HT-29 (cell line): Measurements from ENCODE around the gene DGAT2L6. TPM values are rescaled to one million over a fixed set of nuclear protein-coding genes. Genes with fewer than 3 reads are reported as not detected.
"Not testable (repeated sequence)": the region's sequence is repeated elsewhere in the genome, so short reads cannot be mapped to it uniquely, and the experiment has no call there.

ENCODE experiments used
- DNase-seq: peaks from one replicate; pipeline ENCODE4 v3.0.0-alpha.2; 2015; ENCODE audit warnings: low spot score
- total RNA-seq: library from RNA; depleted of rRNA; stranded (reverse); fragments of >200 nt; shearing (Covaris generic); gene quantifications from 2 replicates; pipeline ENCODE4 v1.2.3, GENCODE V29; 2014

DGAT2L6 gene
- total RNA-seq, 1 experiment from 2014 or later, result not detected

DNA sequence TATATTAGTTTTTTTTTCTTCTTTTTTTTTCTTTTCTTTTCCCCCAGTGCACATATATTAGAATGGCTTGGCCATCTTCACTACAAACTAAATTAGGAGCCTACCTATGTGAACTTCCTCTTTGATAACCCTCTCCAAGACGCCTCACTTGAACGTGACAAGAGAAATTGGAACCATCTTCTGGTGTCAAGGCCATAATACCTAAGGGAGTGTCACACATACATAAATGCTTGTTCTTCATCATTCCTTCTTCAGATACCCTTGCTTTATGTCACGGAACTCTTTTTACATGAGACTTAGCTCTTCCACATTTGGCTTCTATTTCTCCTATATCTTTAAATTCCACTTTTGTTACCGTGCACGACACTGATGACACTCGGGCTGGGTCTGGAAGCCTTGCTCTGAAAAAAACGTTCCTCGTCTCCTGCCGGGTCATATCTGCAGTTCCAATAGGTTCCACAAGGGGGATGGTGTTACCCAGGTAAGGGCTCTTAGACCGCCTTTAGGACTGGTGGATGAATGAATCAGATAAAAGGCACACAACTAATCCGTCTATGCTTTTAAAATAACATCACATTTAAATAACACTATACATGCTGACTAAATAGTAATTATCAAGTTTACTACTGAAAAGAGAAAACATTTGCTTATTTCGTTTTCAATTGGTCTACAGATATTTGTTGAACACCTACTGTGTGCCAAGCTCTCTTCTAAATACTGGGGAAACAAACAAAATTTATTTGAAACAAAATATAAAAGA is 19.9 kb downstream of the DGAT2L6 start:
- DNase-seq, result peak; percentile 78

DNA sequence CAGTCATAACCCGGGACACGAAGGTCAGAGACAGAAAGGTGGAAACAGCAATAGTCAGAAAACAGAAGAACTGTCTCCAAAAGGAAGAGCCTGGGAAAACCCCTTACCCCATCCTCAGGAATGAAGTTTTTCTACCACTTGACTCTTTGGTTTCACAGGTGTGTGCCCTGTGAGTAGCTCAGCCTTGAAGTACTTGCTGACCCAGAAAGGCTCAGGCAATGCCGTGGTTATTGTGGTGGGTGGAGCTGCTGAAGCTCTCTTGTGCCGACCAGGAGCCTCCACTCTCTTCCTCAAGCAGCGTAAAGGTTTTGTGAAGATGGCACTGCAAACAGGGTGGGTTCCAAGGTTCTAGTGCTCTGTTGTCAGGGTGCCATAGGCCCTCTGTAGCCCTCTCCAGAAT is 24.4 kb downstream of the DGAT2L6 start:
- DNase-seq, result no peak

DNA sequence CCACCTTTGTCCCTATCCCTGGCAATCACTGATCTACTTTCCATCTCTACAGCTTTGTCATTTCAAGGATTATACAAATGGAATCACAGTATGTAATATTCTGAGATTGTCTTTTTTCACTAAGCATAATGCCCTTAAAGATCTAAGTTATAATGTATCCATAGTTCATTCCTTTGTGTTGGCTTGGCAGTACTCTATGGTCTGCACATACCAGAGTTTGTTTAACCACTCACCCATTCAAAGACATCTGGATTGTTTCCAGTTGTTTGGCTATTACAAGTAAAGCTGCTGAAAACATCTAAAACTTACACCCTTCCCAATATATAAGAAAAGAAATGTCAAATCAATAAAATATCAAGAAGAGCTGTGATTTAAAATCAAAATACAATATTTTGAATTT is 31.2 kb downstream of the DGAT2L6 start:
- DNase-seq, result no peak

DNA sequence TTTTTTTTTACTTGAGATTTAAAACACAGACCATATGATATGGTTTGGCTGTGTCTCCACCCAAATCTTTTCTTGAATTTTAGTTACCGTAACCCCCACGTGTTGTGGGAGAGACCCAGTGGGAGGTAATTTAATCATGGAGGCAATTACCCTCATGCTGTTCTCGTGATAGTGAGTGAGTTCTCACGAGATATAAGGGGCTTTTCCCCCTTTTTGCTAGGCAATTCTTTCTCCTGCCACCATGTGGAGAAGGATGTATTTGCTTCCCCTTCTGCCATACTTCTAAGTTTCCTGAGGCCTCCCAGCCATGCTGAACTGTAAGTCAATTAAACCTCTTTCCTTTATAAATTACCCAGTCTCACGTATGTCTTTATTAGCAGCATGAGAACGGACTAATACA is 32.3 kb downstream of the DGAT2L6 start:
- DNase-seq, result not testable (repeated sequence)

DNA sequence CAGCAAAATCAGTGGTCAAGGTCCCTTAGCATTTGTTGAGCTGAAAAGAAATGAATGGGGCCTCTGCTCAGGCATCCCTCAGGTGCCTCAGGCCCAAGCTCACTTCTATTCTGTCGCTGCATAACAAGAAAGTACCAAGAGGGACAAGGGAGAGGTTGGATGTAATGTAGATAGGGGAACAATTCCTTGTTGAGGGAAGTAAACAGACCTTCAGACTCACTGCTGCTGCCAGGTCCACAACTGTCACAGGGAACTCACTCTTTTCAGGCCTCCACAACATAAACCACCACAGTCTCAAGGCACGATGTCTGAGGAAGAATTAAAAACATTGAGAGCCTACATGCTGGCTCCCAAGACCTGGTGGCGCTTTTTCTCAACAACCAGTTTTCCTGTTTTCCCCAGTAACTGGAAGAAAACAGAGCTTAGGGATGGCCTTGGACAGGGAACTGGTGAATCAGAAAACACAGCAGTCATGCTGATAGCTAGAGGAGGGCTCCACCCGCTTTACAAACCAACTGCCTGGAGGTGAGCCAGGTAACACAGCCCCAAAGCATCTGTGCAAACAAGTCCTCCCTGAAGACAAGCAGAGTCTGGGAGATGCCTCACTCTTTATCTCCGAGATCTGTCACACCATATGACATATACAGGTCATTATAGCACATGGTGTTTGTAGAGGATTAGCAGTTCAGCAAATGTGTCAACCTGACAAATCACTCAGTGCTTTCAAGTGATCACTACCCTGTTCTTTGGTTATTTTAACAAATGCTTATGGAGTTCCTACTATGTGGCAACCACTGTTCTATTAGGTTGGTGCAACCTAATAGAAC is 42.9 kb downstream of the DGAT2L6 start:
- DNase-seq, result peak; percentile 77

DNA sequence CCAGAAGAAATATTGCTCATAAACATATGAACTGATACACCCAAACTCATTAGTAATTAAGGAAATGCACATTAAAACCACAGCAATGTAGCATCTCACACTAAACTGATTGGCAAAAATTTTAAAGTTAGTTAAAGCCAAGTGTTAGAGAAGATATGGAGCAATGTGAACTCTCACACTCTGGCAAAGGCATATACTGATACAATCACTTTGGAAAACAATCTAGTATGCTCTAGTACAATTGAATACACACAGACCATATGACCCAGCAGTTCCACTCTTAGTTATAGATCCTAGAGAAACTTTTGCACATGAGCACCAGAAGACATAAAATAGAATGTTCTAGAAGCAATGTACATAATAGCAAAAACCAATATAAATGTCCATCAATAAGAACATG is 48.8 kb downstream of the DGAT2L6 start:
- no peak for DNase-seq

DNA sequence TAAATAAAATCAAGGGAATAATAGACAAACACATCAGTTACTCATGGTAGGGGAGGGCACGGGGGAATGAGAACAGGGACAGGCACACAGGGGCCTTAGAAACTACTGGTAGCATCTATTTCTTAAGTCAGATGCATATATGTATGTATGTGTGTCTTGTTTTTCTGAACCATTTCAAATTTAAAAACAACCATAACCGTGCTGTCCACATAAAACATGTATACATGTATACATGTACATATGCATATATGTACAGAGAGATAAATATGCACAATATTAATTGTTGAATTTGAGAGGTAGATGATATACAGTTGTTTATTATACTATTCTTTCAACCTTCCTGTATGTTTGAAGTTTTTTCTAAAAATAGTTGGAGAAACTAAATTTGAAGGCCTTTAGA is 49.4 kb downstream of the DGAT2L6 start:
- DNase-seq, result no peak

DNA sequence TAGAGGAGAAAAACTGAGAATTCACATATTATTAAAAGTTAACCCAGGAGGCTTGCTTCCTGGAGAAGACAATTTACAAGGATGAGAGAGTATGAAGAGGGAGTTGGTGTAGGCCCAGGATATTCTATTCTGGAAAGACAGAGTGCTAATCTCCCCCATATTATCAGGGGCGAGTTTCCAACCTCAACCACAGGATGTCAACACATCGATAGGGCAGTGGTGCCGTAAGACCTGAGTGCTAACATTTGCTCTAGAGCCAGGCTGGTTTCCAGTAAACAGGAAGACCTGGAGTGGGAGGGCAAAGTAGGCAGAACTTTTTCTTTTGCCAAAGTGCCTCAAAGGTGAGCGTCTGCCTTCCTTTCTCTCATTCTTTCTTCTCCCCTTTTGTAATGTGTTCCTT is 54.4 kb downstream of the DGAT2L6 start:
- no peak for DNase-seq

DNA sequence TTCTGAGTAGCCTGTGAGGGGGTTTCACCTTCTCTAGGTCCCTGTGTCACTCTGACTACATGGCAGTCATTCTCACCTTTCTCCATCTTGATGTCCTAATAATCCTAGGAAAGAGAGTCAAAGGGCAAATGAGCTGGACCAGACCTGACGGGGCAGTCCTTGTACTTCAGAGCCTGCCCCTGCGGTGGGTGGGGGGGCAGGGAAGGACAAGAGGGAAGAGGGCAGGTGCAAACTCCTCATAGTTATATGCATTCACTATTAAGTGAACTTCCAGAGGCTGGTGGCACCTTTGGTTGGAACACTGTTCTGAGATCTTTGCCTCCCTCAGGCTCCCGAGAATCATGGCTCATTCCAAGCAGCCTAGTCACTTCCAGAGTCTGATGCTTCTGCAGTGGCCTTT is 57.1 kb downstream of the DGAT2L6 start, which contains the start of gene AWAT1:
AWAT1 (plus strand) TSS at position 301 of the 400 bp plus-strand sequence; CDS start at position 342, 41 bp downstream.
- DNase-seq, result no peak

DNA sequence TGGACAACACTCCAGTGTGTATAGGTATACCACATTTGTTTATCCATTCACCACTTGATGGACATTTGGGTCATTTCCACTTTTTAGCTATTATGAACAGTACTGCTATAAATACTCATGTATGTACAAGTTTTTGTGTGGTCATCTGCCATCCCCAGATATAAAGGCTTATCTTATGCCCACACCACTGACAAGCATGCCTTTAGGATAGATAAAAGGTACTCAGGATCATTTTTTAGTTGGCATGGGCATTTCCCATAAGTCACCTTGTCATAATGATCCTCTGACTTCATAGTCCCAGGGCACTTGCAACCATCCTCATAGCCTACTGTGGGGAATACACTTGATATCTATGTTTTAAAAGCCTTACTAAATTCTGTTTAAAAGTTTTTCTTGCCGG is 63.5 kb downstream of the DGAT2L6 start:
- DNase-seq, result no peak

DNA sequence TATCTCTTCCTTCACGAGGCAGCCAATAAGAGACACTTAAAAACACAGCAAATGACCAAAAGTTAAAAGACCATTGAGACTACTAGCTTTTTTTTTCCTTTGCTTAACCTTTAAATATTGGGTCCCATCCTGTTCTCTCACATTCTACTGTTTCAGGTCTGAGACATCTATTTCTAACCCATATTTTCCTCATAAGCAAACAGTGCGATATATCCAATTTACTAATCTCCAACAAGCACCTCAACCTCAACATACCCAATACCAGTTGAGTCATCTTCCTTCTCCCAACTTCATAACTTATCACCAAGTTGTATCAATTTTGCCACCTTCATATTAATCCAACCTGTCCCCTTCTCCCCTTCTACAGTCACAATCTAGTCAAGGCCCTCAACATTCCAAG is 64.2 kb downstream of the DGAT2L6 start:
- no peak for DNase-seq

DNA sequence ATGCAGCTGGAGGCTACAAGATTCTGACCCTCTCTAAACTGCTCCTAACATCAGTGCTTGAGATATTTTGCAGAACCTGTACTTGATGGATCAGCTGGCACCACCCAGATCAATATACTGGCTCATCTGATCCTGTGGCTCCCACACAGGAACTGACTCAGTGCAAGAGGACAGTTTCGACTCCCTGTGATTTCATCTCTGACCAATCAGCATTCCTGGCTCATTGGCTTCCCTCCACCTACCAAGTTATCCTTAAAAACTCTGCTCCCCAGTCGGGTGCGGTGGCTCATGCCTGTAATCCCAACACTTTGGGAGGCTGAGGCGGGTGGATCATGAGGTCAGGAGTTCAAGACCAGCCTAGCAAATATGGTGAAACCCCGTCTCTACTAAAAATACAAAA is 66.3 kb downstream of the DGAT2L6 start:
- DNase-seq, result not testable (repeated sequence)

DNA sequence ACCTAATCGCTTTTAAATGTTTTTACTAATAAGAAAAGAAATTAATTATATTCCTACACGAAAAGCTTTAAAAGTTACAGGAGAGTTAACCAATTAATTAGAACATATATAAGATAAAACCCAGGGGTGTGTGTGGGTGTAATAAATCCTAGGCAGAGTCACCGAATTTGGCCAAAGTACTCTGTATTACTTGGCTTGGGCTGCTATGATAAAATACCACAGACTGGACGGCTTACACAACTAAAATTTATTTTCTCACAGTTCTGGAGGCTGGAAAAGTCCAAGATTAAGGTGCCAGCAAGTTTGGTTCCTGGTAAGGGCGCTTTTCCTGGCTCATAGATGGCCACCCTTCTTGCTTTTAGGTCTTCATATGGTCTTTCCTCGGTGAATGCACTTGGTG is 67.6 kb downstream of the DGAT2L6 start:
- DNase-seq, result no peak

DNA sequence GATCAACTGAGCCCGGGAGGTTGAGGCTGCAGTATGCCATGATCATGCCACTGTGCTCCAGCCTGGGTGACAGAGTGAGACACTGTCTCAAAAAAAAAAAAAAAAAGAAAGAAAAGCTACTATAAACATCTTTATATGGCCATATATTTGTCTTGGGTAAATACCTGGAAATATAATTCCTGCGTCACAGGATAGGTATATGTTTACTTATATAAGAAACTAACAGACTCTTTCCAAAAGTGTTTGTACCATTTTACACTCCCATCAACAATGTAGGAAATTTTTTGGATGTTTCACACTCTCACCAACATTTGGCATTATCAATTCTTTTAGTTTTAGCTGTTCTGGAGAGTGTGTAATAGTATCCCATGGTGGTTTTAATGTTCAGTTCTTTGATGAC is 70.0 kb downstream of the DGAT2L6 start:
- no peak for DNase-seq

DNA sequence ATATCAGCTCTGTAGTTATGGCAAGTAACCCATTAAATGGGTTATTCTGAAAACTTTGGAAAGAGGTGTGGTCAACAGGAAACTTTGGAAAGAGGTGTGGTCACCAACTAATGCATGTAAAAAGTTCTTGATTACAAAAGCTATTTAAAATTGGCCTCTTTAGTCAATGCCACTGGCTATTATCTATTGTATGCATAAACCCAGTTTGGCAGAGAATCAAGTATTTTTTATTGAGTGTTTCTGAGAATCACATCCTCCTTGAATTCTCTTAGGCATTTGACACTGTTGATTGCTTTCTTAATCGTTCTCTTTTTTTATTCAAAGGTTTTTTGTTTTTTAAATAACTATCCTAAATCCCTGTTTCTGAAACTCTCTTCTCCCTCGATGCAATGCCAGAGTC is 75.2 kb downstream of the DGAT2L6 start:
- DNase-seq, result no peak

DNA sequence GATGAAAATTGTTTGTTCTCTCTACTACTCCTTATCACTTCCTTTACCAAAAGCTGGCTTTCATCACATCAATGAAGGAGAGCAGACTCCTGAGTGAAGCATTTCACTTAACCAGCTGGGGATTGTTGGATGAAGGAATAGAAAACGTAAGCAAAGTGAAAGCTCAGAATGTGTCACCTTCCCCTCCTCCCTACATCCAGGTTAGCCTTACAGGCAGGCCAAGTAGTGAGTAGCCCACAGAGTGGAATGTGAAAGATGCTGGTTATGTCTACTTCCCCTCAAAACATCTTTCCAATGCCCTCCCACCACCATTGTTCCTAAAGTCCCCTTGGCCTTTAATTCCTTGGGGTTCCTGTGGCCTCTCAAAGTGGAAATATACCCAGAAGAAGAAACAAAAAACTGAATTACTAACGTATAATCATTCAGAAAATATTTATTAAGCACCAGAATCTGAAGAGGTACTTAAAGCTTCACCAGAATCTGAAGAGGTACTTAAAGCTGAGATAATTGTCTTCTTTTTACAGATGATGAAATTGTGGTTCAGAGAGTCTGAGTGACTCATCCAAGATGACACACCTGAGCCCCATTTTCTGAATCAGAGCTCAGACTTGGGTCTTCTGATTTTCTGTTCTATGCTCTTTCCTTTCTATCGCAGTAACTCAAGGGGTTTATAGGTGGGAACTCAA is 76.2 kb downstream of the DGAT2L6 start:
- peak; percentile 33 for DNase-seq

DNA sequence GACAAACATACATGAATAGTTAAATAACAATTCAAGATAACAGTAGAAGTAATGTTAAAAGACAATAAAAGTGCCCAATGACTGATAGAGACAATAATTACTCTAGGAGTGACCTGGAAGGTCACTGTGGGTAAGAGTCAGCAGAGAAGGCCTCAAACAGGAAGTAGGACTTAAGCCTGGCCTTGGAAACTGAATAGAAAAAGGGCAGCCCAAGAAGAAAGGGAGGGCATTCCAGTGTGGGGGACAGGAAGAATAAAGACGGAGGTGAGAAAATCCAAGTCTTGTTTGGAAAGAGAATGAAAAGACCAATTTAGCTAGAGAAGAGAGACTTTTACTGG is 76.7 kb downstream of the DGAT2L6 start:
- peak; percentile 41 for DNase-seq

DNA sequence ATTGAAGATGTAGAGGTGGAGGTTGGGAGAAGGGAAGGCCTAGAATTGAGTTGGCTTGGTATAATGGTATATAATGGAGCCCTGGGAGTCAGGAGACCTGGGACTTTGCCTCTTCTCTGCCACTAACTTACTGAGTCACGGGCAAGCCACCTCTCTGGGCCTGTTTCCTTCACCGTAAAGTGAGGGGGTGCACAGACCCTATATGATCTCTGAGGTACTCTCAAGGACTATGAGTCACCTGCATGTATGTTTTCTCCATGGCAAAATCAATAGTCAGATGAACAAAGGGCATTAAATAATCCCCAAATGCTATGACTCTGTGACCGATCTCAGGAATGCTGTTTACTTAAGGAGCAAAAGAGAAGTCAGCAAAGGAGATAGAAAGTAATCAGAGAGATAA is 77.6 kb downstream of the DGAT2L6 start:
- DNase-seq, result peak; percentile 63
